ENCODE measurements around the gene MITF.

- TF ChIP-seq CTCF (IDR thresholded peaks at IDR 0.05), result no peak
- no peak for TF ChIP-seq POLR2A (IDR thresholded peaks at IDR 0.05)
These were observed 1.9 kb upstream of the MITF start for GRCh38 chr3:69737392-69737791.
